H9 (cell line): ENCODE results near the gene WHRN. TPM values are rescaled to one million over a fixed set of nuclear protein-coding genes. Genes with fewer than 3 reads are reported as not detected.

ENCODE experiments used
- DNase-seq: peaks from one replicate; pipeline ENCODE4 v3.0.0-alpha.2; 2017
- H2AFZ ChIP-seq: one replicate; pipeline ENCODE4 v1.6.1; 2013; ENCODE audit warnings: mild to moderate bottlenecking, low read length, control low read depth, moderate library complexity
- H2AK5ac ChIP-seq: 2 replicates; pipeline ENCODE4 v1.6.1; 2013; ENCODE audit warnings: low read length, control low read depth, mixed read lengths; ENCODE audit not compliant: insufficient read length
- H2BK120ac ChIP-seq: one replicate; pipeline ENCODE4 v1.6.1; 2013; ENCODE audit warnings: low read depth, mild to moderate bottlenecking, low read length, control low read depth, inconsistent platforms; ENCODE audit not compliant: poor library complexity, severe bottlenecking
- H2BK12ac ChIP-seq: 2 replicates; pipeline ENCODE4 v1.6.1; 2013; ENCODE audit warnings: low read length, control low read depth, mixed read lengths, low read depth; ENCODE audit not compliant: insufficient read length
- H2BK15ac ChIP-seq: 2 replicates; pipeline ENCODE4 v1.6.1; 2013; ENCODE audit warnings: low read depth, low read length, control low read depth
- H2BK20ac ChIP-seq: one replicate; pipeline ENCODE4 v1.6.1; 2013; ENCODE audit warnings: low read depth, mild to moderate bottlenecking, low read length, control low read depth, inconsistent platforms; ENCODE audit not compliant: poor library complexity, severe bottlenecking
- H2BK5ac ChIP-seq: 2 replicates; pipeline ENCODE4 v1.6.1; 2013; ENCODE audit warnings: low read length, control low read depth, mixed read lengths; ENCODE audit not compliant: insufficient read length
- H3K14ac ChIP-seq: 2 replicates; pipeline ENCODE4 v1.6.1; 2013; ENCODE audit warnings: low read length, control low read depth; ENCODE audit not compliant: insufficient read depth
- H3K18ac ChIP-seq: 2 replicates; pipeline ENCODE4 v1.6.1; 2013; ENCODE audit warnings: low read depth, mild to moderate bottlenecking, mixed read lengths, low read length, control low read depth; ENCODE audit not compliant: insufficient read length
- H3K23ac ChIP-seq: 2 replicates; pipeline ENCODE4 v1.6.1; 2013; ENCODE audit warnings: low read length, control low read depth, mixed read lengths, low read depth; ENCODE audit not compliant: insufficient read length
- H3K23me2 ChIP-seq: 2 replicates; pipeline ENCODE4 v1.6.1; 2013; ENCODE audit warnings: low read depth, mild to moderate bottlenecking, mixed read lengths, low read length, control low read depth; ENCODE audit not compliant: insufficient read length, poor library complexity, severe bottlenecking
- H3K27ac ChIP-seq: 2 replicates; pipeline ENCODE4 v1.5.1; 2013; ENCODE audit warnings: low read length, control low read depth, mixed read lengths, low read depth; ENCODE audit not compliant: insufficient read length
- H3K27me3 ChIP-seq: 2 replicates; pipeline ENCODE4 v1.6.1; 2013; ENCODE audit warnings: low read length, control low read depth, inconsistent platforms; ENCODE audit not compliant: insufficient read depth
- H3K4ac ChIP-seq: 2 replicates; pipeline ENCODE4 v1.6.1; 2013; ENCODE audit warnings: low read depth, mild to moderate bottlenecking, control low read depth, inconsistent platforms, low read length, moderate library complexity
- H3K4me1 ChIP-seq: 2 replicates; pipeline ENCODE4 v1.6.1; 2013; ENCODE audit warnings: low read length, control low read depth, inconsistent platforms; ENCODE audit not compliant: insufficient read depth
- H3K4me2 ChIP-seq: 2 replicates; pipeline ENCODE4 v1.6.1; 2013; ENCODE audit warnings: low read length, control low read depth, mixed read lengths; ENCODE audit not compliant: insufficient read length, insufficient read depth
- H3K56ac ChIP-seq: 2 replicates; pipeline ENCODE4 v1.6.1; 2013; ENCODE audit warnings: low read depth, mild to moderate bottlenecking, mixed read lengths, low read length, control low read depth; ENCODE audit not compliant: insufficient read length
- H3K79me1 ChIP-seq: 2 replicates; pipeline ENCODE4 v1.6.1; 2013; ENCODE audit warnings: low read depth, mild to moderate bottlenecking, moderate library complexity, low read length, control low read depth, inconsistent platforms; ENCODE audit not compliant: insufficient read depth, poor library complexity, severe bottlenecking
- H3K79me2 ChIP-seq: 2 replicates; pipeline ENCODE4 v1.6.1; 2013; ENCODE audit warnings: low read length, control low read depth, inconsistent platforms; ENCODE audit not compliant: insufficient read depth
- H3K9ac ChIP-seq: 2 replicates; pipeline ENCODE4 v1.6.1; 2013; ENCODE audit warnings: low read length, control low read depth, mixed read lengths; ENCODE audit not compliant: insufficient read length; ENCODE audit errors: extremely low read depth
- H3K9me3 ChIP-seq: one replicate; pipeline ENCODE4 v1.6.1; 2013; ENCODE audit warnings: low read depth, low read length, inconsistent platforms; ENCODE audit not compliant: control insufficient read depth
- H3T11ph ChIP-seq: one replicate; pipeline ENCODE4 v1.6.1; 2013; ENCODE audit warnings: mild to moderate bottlenecking, low read length, control low read depth, inconsistent platforms
- H4K20me1 ChIP-seq: one replicate; pipeline ENCODE4 v1.6.1; 2013; ENCODE audit not compliant: control insufficient read depth, insufficient read length, insufficient read depth
- H4K5ac ChIP-seq: 2 replicates; pipeline ENCODE4 v1.6.1; 2013; ENCODE audit warnings: low read depth, mild to moderate bottlenecking, mixed read lengths, low read length, control low read depth; ENCODE audit not compliant: insufficient read length
- H4K8ac ChIP-seq: replicated peaks from 2 replicates; pipeline ENCODE4 v1.6.1; 2013; ENCODE audit warnings: low read length, control low read depth, mixed read lengths, low read depth; ENCODE audit not compliant: insufficient read length
- H4K91ac ChIP-seq: 2 replicates; pipeline ENCODE4 v1.6.1; 2013; ENCODE audit warnings: low read depth, mild to moderate bottlenecking, moderate library complexity, mixed read lengths, low read length, control low read depth; ENCODE audit not compliant: insufficient read length
- H3K27ac Mint-ChIP-seq, 3 experiments: 2 replicates in 2 of 3; 3 replicates in 1 of 3; pipeline ENCODE4 v1.8.0; 2020 to 2021; ENCODE audit warnings: mixed read lengths in 3 of 3, mild to moderate bottlenecking in 1 of 3, moderate library complexity in 1 of 3
- H3K27me3 Mint-ChIP-seq: 2 replicates; pipeline ENCODE4 v1.8.0; 2021; ENCODE audit warnings: low read depth, mild to moderate bottlenecking, moderate library complexity, mixed read lengths
- H3K36me3 Mint-ChIP-seq, 3 experiments: 2 replicates in 2 of 3; 3 replicates in 1 of 3; pipeline ENCODE4 v1.8.0; 2020 to 2021; ENCODE audit warnings: low read depth in 3 of 3, mixed read lengths in 3 of 3; ENCODE audit not compliant: insufficient read depth in 1 of 3
- H3K4me1 Mint-ChIP-seq, 2 experiments: 2 replicates each; pipeline ENCODE4 v1.8.0; 2020; ENCODE audit warnings: mixed read lengths in 2 of 2
- H3K4me3 Mint-ChIP-seq, 2 experiments: 2 replicates in 1 of 2; 3 replicates in 1 of 2; pipeline ENCODE4 v1.8.0; 2020 to 2021; ENCODE audit warnings: mild to moderate bottlenecking in 2 of 2, mixed read lengths in 2 of 2, moderate library complexity in 1 of 2
- H3K9me3 Mint-ChIP-seq, 2 experiments: 2 replicates in 1 of 2; 3 replicates in 1 of 2; pipeline ENCODE4 v1.8.0; 2020; ENCODE audit warnings: mild to moderate bottlenecking in 2 of 2, mixed read lengths in 2 of 2, moderate library complexity in 1 of 2
- whole genome bisulfite sequencing: extraction: QIAGEN DNeasy Blood & Tissue Kit; methylation state at CpG from one replicate; pipeline ENCODE4 v1.1.7; 2013; ENCODE audit warnings: missing lambda C conversion rate, low lambda C conversion rate, mixed read lengths; ENCODE audit not compliant: insufficient read length; ENCODE audit errors: extremely low coverage; 5-methylcytosine and 5-hydroxymethylcytosine counted together
- total RNA-seq: library from RNA; stranded (reverse); gene quantifications from 2 replicates; pipeline ENCODE4 v1.2.1, GENCODE V29; 2021
- TF ChIP-seq, protein P1 (sequence below): fragments of 200-600 bp; sonication (generic); conservative IDR thresholded peaks from 3 replicates; pipeline ENCODE4 v1.8.0; 2021; ENCODE audit warnings: antibody characterized with exemption, mild to moderate bottlenecking

WHRN gene
- total RNA-seq, 1 experiment from 2014 or later = 2.2 TPM

DNA sequence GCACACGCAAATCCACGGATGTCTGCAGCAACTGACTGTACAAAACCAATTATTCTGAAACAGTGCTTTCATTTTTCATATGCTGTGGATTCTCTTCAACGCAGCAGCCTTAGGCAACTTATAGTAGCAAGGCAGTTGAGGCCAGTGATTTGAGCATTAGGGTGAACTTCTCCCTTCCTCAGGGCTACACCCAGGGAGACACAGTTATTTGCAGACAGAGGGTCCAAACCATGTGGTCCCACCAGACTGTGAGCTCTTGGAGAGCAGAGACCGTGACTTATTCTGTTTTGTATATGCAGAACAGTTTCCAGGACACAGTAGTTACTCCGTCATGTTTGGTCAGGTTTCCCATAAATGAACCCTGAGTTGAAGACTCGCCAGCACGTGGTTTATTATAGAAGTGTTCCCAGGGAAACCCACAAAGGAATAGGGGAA, 19.0 kb upstream of the WHRN start:
- TF ChIP-seq, protein P1, sequence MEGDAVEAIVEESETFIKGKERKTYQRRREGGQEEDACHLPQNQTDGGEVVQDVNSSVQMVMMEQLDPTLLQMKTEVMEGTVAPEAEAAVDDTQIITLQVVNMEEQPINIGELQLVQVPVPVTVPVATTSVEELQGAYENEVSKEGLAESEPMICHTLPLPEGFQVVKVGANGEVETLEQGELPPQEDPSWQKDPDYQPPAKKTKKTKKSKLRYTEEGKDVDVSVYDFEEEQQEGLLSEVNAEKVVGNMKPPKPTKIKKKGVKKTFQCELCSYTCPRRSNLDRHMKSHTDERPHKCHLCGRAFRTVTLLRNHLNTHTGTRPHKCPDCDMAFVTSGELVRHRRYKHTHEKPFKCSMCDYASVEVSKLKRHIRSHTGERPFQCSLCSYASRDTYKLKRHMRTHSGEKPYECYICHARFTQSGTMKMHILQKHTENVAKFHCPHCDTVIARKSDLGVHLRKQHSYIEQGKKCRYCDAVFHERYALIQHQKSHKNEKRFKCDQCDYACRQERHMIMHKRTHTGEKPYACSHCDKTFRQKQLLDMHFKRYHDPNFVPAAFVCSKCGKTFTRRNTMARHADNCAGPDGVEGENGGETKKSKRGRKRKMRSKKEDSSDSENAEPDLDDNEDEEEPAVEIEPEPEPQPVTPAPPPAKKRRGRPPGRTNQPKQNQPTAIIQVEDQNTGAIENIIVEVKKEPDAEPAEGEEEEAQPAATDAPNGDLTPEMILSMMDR = no peak
- no peaks in the 10 kb centered on the region for H3K79me1 ChIP-seq
- H2BK5ac ChIP-seq = no peak overlapping the region
- no peak for DNase-seq
- H3K14ac ChIP-seq = no peak overlapping the region
- Mint-ChIP-seq H3K27me3 (peaks cover 43% of the 10 kb centered on the region), H3K9me3 (no peaks in the 10 kb centered on the region), H3K36me3 (no peaks in the 10 kb centered on the region), H3K4me1 (peaks cover 0 to 6% of the 10 kb centered on the region in 2 experiments; a peak in 2 of 4 replicates), H3K27ac (no peak overlapping the region; a peak in 1 of 7 replicates), H3K4me3 (no peak overlapping the region)
- WGBS = no CpG with 5 or more reads among the region's 7 CpGs
- H2BK120ac ChIP-seq = no peak overlapping the region
- no peak overlapping the region for H2BK20ac ChIP-seq
- H3K9me3 ChIP-seq = no peaks in the 10 kb centered on the region
- H3K23me2 ChIP-seq = no peaks in the 10 kb centered on the region
- no peak overlapping the region for H3K4me2 ChIP-seq
- no peak overlapping the region for H3T11ph ChIP-seq
- H4K8ac ChIP-seq = no peak overlapping the region
- no peaks in the 10 kb centered on the region; the same call in 1 of the 2 replicates for H3K27me3 ChIP-seq
- no peaks in the 10 kb centered on the region for H3K79me2 ChIP-seq
- no peak overlapping the region for H3K23ac ChIP-seq
- no peak overlapping the region for H3K27ac ChIP-seq
- H2BK15ac ChIP-seq = no peak overlapping the region
- no peak overlapping the region for H4K91ac ChIP-seq
- no peak overlapping the region for H3K18ac ChIP-seq
- H3K9ac ChIP-seq = no peak overlapping the region
- H4K5ac ChIP-seq = no peak overlapping the region
- no peak overlapping the region for H2BK12ac ChIP-seq
- no peaks in the 10 kb centered on the region for H4K20me1 ChIP-seq
- H2AK5ac ChIP-seq = no peak overlapping the region
- no peak overlapping the region for H2AFZ ChIP-seq
- no peak overlapping the region for H3K4ac ChIP-seq
- H3K4me1 ChIP-seq = no peaks in the 10 kb centered on the region
- no peak overlapping the region for H3K56ac ChIP-seq
